Measurements from ENCODE around the gene BBX.

Gene BBX

DNA sequence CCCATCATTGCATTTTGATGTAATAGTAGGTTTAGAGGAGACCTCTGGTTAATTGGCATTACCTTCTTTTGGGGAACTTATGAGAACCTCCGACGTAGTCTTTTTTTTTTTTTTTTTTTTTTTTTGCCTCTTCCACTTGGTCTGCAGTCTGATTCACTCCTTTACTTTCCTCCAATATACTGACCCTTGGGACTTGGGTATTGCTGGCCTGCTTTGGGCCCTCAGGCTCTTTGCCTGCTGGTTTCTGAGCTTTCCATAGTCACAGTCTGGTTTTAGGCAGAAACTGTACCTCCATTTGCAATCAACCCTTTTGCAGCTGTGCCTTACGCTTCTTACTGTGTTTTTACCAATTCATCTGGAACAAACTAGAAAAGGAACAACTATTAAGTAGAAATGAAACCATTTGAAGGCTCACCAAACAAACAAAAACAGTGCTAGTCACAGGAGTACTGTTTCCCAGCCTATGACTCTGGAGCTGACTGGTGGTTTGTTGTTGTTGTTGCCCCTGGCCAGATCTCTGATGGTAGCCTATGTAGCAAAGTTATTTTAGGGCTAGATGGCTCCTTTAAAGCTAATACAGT lies 272.8 kb downstream of the BBX start:
- no peak for DNase-seq (ENCODE audit: low read depth in 2 of 3, low spot score in 2 of 3)

DNA sequence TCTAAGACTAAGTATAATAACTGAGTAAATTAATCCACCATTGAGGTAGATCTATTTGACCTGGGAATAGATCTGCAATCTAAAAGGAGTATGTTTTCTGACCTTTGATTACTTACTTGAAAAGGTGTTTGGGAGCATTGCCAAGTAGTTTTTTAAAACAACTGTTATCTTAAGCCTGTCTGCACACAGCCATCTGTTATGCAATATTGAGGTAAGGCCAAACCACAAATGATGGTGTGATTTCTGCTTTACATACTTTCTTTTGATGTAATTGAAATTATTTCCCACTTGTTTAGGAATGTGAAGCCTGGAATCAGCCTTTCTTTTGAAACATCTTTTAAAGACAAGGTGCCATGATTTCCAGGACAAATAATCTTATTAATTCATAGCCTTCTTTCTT lies 274.0 kb downstream of the BBX start:
- DNase-seq (ENCODE audit: low read depth in 2 of 3, low spot score in 2 of 3), result no peak

DNA sequence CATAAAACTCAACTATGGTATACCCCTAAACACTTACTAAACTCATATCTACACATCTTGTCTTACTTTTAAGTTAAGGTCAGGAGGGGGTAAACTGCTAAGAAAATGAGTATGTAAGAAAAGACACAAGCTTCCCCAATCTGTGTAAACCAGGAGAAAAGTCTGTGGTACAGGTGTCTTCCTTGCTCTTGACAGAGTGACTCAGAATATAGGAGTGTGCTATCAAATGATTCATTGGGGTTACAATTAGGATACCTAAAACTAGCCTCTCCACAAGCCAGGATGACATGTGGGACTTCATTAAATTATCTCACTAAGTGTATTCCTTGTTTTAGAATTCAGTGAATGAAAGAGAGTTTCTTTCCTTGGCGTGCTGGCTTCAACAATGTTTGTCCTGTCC lies 274.8 kb downstream of the BBX start:
- DNase-seq (ENCODE audit: low read depth in 2 of 3, low spot score in 2 of 3), result no peak

DNA sequence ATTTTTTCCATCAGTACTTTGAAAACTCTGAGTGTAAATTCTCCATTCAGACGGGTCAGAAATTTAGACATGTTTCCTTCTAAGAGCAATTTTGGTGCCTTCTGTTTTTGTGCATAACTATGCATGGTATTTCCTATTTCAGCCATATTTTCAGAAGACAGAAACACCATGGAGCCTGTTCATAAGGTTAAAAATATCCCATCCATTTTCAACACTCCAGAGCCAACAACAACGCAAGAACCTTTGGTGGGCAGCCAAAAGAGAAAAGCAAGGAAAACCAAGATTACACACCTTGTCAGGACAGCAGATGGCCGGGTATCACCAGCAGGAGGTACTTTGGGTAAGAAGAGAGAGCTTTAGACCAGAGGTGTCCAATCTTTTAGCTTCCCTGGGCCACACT lies 275.6 kb downstream of the BBX start:
- no peak for DNase-seq (ENCODE audit: low read depth in 2 of 3, low spot score in 2 of 3)

DNA sequence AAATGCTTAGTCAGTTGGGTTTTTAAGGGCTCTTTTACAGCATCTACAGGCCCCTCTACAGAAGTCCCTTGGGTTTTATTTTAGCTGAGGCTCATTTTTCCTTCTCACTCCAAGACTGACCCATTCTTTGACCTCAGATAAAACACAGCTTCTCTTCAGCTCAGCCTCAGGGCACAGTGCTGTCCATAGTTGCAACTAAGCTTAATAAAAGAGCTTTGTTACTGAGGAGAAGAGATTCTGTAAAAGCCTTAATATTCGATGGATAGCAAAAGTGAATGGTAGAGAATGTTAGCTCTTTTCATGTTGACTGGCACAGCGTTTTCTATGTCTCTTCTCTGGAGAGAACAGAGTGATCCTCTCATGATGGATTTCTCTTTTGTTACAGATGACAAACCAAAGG lies 277.9 kb downstream of the BBX start:
- no peak for DNase-seq (ENCODE audit: low read depth in 2 of 3, low spot score in 2 of 3)

DNA sequence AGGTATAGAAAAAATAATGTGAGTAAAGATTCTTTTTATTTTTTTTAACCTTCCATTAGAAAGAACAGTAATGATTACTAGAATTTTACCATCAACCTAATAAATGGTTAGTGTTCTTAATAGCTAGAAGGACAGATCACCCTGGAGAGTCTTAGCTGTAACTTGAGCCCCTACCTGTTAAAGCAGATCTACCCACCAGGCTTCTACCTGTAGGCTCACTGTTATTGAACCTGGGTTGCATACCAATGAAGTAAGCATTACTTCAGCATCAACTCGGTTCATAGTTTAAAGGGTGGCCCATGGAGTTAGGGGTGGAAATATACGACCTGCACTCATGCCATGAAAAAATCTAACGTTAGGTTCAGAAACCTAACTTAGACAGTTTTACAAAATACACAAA lies 280.4 kb downstream of the BBX start:
- no peak for DNase-seq (ENCODE audit: low read depth in 2 of 3, low spot score in 2 of 3)

DNA sequence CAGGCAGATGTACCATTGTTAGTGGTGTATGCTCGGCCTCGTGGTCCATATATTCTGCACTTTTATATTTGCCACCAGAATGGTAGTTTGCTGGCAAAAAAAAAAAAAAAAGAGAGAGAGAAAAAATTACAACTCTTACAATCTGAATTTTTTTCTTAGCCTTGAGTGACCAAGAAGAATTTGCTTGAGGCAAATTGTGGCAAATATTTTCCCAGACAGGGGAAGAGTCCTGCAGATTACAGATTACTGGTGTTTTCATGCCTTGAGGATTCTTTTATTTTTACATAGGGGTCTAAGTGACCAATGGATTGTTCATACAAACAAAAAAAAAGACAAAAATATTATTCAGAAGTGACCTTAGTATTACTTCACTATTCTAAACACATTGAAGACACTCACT lies 283.3 kb downstream of the BBX start:
- no peak for DNase-seq (ENCODE audit: low read depth in 2 of 3, low spot score in 2 of 3)

DNA sequence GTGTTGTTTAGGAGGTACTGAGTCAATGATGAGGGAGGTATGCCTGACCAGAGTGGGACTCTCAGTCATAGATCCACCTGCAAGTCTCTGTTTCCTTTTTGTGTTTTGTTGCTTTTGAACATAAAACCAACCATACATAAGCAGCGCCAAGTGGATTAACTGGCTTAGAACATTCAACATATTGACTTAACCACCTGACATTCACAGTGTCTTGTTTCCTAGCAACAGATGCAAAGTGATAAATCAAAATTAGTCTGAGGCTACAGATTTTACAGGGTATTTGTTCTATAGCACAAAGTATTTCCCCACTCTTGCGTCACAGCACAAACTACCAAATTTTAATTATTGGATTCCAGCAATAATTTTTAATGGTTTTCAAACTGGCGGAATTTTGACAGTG lies 283.8 kb downstream of the BBX start:
- DNase-seq (ENCODE audit: low read depth in 2 of 3, low spot score in 2 of 3), result no peak

DNA sequence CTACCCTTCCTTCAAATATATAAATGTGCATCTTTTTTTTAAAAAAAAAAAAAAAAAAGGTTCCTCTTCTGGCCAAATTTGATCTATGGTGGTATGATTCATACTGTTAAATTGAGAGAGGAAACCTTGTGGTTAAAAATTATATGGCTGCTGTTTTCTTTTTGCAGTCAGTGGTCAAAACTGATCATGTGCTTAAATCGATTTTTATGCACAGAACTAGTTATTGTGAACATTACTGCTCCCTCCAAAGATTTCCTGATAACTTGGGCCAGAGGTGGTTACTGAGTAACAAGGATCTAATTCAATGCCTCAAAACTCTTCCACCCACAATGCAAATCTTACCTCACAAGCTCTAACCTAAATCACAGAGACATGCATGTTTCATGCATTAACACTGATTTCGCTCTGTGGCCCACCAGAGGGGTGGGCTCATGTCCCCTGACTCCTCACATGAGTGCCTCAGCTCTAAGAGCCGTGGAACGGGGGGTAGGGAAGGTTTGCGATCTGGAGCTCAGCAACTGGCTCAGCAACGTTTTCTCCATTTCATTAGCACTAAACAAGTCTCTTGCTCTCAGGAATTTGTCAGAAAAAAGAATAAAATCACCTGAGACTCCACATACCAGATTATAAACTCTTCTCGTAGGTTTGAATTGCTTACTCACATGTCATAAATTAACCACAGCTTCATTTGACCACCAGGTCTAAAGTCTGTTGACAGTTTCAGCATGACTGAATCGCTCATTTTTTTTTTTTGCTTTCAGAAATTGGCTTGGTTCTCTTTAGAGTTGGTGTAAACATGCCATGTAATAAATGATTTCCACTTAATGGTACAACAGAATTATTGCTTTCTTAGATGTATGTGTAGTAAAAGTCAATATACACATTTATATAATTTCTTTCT lies 287.7 kb downstream of the BBX start:
- DNase-seq (ENCODE audit: low read depth in 2 of 3, low spot score in 2 of 3), result no peak

DNA sequence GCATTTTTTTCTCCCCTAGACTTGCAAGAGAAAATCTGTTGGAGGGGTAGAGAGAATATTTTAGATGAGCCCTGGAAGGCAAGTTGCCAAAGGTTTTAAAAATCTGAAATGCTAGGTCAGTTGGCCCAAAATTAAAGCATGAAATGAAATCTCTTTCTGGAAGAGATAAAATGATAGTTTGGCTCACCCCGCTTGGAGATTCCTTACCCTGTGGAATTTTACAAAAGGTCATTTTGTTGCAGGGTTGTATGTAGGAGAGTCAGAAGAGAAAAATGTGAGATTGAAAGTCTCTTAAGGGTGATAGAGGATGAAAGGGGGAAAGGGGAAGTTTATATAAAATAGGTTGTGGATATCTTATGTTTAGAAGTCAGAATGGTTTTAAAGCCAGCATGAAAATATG lies 290.3 kb downstream of the BBX start:
- DNase-seq (ENCODE audit: low read depth in 2 of 3, low spot score in 2 of 3), result no peak

DNA sequence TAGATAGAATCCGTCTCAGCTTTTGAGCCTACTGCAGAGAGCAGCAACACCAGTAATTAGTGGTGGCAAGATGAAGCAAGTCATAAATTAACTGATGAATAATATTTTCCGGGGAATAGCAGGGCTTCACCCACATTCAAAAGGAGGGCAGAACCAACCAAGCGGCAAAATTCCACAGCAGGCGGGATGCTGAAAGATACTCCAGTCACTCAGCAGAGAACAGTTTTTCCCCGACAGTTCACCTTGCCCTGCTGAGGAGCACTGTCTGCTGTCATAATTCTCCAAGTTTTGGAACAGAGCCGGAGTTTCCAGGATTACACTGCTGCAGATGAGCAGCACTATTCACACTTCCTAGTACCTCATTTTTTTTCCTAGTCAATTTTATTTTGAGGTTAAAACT lies 293.3 kb downstream of the BBX start:
- DNase-seq (ENCODE audit: low read depth in 2 of 3, low spot score in 2 of 3), result no peak

DNA sequence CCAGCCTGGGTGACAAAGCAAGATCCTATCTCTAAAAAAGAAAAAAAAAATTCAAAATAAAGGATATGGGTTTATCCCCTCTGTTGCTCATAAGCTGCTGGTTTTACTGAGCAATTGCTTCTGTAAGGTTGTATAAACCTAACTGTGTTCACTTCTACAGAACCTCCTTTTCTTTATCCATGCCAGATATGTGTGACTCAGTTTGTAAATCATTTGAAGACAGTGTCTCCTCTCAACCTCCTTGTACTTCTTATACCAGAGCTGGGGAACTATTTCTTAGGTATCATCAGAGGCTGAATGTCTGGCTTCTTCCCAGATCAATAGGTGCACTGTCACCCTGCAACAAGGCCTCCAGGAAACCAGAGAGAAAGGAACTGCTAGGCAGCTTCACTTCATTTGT lies 294.3 kb downstream of the BBX start:
- no peak for DNase-seq (ENCODE audit: low read depth in 2 of 3, low spot score in 2 of 3)

DNA sequence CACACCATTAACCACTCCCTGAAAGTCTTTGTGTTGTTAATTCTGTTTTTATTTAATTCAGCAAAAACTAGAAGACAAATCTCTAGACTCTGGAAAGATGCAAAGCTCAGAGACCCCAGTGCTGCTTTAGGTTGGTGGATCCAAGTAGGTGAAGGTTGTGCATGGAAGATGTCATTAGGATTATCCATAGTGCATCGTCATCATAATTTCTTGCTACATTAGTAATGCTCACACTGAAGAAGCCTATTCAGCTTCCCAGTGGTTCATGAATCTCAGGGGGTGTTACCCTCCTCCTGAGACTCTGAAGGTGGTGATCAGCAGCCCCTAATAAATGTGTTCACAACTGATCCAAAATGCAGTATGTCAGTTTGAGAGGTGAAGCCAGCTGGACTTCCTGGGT lies 295.3 kb downstream of the BBX start:
- DNase-seq (ENCODE audit: low read depth in 2 of 3, low spot score in 2 of 3), result no peak

DNA sequence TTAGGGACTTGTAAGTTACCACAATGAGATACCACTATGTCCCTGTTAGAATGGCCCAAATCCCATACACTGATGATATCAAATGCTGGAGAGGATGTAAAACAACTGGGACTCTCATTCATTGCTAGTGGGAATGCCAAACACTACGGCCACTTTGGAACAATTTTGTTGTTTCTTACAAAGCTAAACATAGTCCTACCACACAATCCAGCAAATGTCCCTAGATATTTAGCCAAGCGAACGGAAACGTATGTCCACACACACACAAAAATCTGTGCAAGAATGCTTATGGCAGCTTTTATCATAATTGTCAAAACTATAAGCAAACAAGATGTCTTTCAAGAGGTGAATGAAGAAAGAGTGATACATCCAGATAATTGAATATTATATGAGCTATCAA lies 296.9 kb downstream of the BBX start:
- no peak for DNase-seq (ENCODE audit: low read depth in 2 of 3, low spot score in 2 of 3)

DNA sequence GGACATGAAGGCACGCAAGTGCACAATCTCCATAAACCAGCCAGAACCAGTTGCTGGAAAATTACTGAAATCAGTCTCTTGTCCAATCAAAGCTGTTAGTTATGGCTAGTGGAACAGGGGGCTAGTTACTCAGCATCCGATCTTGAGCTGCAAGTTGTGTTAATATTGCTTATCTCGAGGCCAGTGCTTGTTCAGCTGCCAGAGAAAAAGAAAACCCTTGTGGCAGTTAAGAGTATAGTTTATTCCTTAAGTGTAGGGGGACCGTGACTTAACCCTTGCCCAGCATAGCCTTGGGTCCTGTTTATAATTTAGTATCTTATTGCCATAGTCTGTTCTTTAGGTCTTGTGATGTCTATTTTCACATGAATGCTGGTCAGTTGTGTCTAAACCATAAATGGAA lies 299.5 kb downstream of the BBX start:
- DNase-seq (ENCODE audit: low read depth in 2 of 3, low spot score in 2 of 3), result no peak

DNA sequence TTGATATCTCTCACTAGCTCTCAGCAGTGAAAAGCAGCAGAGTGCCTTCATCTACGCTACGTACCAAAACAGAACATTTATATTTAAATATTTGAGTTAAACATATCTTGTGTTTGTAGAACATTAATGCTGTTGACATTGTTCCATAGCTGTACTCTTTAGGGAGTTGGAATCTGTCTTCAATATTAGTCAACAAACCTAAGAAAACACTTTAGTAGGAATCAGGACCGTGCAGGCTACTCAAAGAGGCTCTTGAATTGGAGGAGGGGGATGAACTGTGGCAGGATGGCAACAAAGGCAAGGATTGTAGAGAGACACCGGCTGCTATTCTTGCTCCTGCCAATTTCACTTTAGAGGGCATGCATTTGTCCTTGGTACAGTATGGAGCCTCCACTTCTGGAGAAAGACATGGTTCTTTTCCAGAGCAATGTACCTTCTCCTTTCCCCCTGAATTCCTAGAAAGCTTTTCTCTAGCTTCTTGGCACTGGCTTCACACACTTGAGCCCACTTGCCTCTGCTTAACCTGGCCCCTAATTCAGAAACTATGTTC lies 302.1 kb downstream of the BBX start:
- no peak for DNase-seq (ENCODE audit: low read depth in 2 of 3, low spot score in 2 of 3)

DNA sequence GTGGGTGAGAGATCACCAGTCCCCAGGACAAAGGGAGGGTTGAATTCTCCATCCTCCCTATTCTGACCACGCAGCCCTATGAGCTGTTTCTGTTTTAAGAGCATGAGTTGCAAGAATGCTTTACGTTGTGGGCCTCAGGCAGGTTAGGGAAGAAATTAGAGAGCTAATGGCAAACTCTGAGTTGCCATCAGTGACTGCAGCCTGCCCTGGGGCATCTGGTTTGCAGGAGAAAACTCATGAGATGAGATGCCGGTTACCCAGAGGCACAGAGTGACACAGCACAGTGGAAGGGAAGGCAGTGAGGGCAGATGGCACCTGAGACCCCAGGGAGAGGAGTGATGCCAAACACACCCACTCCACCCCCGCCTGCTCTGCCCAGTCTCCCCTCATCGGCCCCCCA lies 302.8 kb downstream of the BBX start:
- no peak for DNase-seq (ENCODE audit: low read depth in 2 of 3, low spot score in 2 of 3)

DNA sequence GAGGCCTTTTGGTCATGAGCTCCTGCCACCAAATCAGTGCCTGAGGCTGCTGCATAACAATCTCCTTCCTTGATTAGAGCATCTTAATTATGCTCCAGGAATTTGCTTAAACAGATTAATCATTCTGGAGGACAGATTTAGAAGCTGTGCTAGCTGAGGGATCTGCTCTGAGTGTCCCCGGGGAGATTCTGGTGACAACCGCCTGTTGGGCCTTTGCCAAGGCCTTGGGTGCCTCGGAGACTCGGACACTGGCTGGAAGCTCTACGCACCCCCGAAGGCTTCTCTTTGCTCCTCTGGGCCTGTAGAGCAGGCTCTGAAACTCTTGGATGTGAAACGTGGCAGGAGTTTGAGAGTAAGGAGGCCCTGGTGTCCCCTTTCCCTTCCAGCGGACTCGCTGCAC lies 304.0 kb downstream of the BBX start:
- no peak for DNase-seq (ENCODE audit: low read depth in 2 of 3, low spot score in 2 of 3)

DNA sequence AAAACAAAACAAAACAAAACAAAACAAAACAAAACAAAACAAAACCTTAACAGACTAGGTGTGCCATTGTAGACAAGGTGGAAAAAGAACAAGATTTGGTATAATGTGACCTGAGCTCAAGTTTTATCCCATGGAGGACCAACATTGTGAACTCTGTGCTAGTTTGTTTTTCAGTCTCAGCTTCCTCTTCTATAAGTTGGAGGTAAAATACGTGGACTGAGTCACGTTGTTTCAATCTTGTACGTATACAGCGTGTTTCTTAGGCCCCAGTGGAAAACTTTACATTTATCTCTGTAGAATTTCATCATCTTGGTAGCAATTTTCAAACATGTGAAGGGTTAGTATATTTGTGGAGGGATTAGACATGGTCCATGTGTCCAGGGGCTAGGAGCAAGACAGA lies 306.4 kb downstream of the BBX start:
- no peak for DNase-seq (ENCODE audit: low read depth in 2 of 3, low spot score in 2 of 3)

DNA sequence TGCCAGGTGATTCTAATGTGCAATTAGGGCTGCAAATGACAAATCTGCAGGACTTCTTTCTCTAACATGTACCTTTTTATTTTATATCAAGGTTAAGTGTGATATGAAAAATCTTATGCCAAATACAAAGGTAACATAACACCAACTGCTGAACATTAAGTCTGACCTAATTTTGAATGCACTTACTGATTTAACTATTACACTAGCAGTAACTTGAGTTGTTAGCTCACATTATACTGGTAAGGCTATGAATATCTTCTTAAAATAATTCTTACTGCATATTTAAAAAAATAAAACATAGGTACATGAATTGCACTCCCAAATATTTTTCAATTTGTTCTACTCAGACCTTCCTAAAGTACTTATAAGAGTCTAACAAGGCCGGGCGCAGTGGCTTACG lies 308.8 kb downstream of the BBX start:
- no peak for DNase-seq (ENCODE audit: low read depth in 2 of 3, low spot score in 2 of 3)

DNA sequence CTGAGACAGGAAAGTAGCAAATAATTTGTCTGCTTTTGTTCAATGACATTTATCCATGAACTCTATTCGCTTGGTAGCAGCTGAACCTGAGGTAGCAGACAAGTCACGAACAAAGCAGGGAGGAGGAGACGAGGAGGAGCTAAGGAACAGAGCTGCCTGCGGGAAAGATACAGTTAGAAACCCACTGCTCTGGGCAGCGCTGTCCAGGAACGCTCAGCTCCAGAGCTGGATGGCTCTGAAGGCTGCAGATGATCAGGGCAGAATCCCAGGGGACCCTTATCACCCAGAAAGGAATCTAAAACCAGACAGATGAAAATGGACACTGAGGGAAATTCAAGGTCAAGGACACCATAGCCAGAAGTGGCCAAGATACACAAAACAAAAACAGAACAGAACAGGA lies 310.3 kb downstream of the BBX start:
- DNase-seq (ENCODE audit: low read depth in 2 of 3, low spot score in 2 of 3), result no peak

DNA sequence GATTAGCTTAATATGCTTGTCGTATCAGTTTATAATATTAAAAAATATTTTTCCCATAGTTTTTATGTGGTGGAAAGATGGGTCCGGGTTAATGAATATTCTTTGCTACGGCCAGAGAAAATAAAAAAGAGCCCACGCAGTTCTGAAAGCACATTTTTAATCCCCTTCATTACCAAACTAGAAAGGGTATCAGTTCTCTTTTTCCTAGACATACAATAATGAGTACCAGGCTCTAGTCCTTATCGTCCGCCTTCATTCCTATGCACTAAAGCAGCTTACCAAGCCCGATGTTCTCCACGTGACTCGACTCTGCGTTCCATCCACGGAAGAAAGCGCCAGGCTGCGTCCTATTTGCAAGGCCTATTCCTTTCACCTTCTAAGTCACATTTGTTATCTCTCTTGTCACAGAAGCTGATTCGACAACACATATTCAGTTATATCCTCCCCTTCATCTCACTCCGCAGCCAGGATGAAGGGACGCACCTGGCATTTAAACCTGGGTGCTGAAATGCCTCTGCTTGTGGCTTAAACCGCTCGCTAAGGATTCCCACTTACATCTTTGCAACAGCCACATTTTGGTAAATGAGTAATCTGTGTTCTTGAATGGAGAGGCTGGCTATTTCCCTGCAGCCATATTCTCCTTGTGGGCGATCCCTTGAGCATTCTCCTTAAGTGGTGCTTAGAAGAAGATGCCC lies 311.1 kb downstream of the BBX start:
- DNase-seq (ENCODE audit: low read depth in 2 of 3, low spot score in 2 of 3), result no peak

All from activated CD8-positive, alpha-beta memory T cell treated with anti-CD3 and anti-CD28 coated beads for 48 hours (primary cell).